HL-60 (cell line): ENCODE data around the gene GMEB2.

ENCODE experiments used
- DNase-seq, 2 experiments: peaks; one replicate each; pipeline ENCODE4 v3.0.0-alpha.2; 2010 to 2020; ENCODE audit warnings: low read depth in 1 of 2, low spot score in 1 of 2
- H3K27ac ChIP-seq: fragments of 250-450 bp; sonication (Bioruptor Pico); replicated peaks from 2 replicates; pipeline ENCODE4 v1.5.1; 2020; ENCODE audit warnings: mild to moderate bottlenecking, moderate library complexity
- H3K27me3 ChIP-seq: fragments of 250-450 bp; sonication (Bioruptor Pico); 2 replicates; pipeline ENCODE4 v1.5.1; 2021; ENCODE audit warnings: mild to moderate bottlenecking, moderate library complexity; ENCODE audit not compliant: insufficient read depth, poor library complexity, severe bottlenecking
- H3K4me3 ChIP-seq: replicated peaks from 2 replicates; pipeline ENCODE4 v1.5.1; 2011; ENCODE audit warnings: mild to moderate bottlenecking, control low read depth, low read length; ENCODE audit not compliant: insufficient read depth
- CTCF ChIP-seq: IDR thresholded peaks from one replicate; pipeline ENCODE4 v1.5.1; 2011; ENCODE audit warnings: low read length, control low read depth, inconsistent platforms; ENCODE audit not compliant: insufficient read depth
- GABPA ChIP-seq: IDR thresholded peaks from 2 replicates; pipeline ENCODE4 v1.6.1; 2012; ENCODE audit warnings: low read depth
- POLR2AphosphoS5 ChIP-seq: IDR thresholded peaks from 2 replicates; pipeline ENCODE4 v1.6.1; 2012; ENCODE audit warnings: low read depth
- SPI1 ChIP-seq: IDR thresholded peaks from 2 replicates; pipeline ENCODE4 v1.6.1; 2012; ENCODE audit warnings: low read depth, mild to moderate bottlenecking, borderline replicate concordance
- TF ChIP-seq, protein P1 (sequence below): IDR thresholded peaks from 2 replicates; pipeline ENCODE4 v1.6.1; 2012; ENCODE audit warnings: low read depth; ENCODE audit not compliant: insufficient replicate concordance

The GMEB2 gene

DNA sequence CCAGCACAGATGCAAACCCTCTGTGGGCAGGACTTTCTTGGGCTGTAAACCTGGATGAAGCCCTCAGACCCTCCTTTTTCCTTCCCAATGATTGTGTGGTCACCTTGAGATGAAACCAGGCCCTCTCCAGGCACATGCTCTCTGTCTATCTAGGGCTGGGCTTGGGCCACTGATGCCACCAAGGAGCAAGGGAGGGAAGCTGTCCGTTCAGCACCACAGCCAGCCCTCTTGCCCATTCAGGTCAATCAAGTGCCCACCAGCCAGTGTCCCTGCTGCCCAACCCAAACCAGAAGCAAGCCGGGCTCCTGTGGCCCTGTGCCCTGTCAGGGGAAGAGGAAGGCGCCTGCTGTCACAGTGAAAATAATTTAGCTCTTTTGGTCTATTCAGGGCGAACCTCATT is 18.3 kb upstream of the GMEB2 start:
- TF ChIP-seq POLR2AphosphoS5 = no peak
- TF ChIP-seq, protein P1, sequence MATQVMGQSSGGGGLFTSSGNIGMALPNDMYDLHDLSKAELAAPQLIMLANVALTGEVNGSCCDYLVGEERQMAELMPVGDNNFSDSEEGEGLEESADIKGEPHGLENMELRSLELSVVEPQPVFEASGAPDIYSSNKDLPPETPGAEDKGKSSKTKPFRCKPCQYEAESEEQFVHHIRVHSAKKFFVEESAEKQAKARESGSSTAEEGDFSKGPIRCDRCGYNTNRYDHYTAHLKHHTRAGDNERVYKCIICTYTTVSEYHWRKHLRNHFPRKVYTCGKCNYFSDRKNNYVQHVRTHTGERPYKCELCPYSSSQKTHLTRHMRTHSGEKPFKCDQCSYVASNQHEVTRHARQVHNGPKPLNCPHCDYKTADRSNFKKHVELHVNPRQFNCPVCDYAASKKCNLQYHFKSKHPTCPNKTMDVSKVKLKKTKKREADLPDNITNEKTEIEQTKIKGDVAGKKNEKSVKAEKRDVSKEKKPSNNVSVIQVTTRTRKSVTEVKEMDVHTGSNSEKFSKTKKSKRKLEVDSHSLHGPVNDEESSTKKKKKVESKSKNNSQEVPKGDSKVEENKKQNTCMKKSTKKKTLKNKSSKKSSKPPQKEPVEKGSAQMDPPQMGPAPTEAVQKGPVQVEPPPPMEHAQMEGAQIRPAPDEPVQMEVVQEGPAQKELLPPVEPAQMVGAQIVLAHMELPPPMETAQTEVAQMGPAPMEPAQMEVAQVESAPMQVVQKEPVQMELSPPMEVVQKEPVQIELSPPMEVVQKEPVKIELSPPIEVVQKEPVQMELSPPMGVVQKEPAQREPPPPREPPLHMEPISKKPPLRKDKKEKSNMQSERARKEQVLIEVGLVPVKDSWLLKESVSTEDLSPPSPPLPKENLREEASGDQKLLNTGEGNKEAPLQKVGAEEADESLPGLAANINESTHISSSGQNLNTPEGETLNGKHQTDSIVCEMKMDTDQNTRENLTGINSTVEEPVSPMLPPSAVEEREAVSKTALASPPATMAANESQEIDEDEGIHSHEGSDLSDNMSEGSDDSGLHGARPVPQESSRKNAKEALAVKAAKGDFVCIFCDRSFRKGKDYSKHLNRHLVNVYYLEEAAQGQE = no peak
- no peak for TF ChIP-seq CTCF
- TF ChIP-seq GABPA = no peak
- TF ChIP-seq SPI1 = no peak
- Histone ChIP-seq H3K4me3 (no peak overlapping the region), H3K27me3 (no peaks in the 10 kb centered on the region), H3K27ac (no peak overlapping the region)
- no peak for DNase-seq

DNA sequence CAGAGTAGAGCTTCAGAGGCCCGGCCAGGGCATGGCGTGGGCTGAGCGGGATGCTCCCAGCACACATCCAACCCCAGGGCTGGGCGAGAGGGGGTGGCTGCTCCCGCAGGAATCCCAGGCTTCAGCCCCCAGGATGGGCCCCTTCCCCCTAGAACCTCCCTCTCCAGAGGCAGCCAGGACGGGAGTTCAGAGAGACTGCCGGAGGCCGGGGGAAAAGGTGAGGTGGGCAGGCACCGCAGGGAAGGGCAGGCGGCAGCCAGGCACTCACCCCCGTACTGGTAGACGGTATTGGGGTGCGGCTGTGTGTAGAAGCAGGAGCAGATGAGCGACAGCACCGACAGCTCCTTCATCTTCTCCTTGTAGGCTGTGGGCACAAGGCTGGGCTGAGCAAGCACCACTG is 17.0 kb upstream of the GMEB2 start:
- TF ChIP-seq GABPA (no peak), SPI1 (no peak)
- Histone ChIP-seq H3K4me3 (no peak overlapping the region), H3K27ac (no peak overlapping the region), H3K27me3 (no peaks in the 10 kb centered on the region)
- DNase-seq = no peak

DNA sequence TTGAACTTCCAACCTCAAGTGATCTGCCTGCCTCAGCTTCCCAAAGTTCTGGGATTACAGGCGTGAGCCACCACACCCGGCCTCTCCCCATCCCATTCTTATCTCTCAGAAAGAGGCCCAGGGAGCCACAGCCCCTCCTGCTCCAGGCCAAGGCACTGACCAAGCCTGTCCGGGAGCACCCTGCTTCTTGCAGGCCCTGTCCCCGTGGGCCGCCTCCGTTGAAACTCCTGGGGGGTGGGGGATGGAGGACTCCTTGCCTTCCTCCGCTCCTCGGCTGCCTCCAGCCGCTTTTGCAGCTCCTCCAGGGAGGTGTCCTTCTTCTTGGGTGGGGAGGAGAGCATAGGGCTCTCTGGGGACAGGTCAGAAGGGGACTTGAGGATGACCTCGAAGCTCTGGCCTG is 16.6 kb upstream of the GMEB2 start:
- H3K27me3 ChIP-seq = no peaks in the 10 kb centered on the region
- no peak for DNase-seq
- H3K4me3 ChIP-seq = no peak overlapping the region
- no peak overlapping the region for H3K27ac ChIP-seq
- no peak for TF ChIP-seq CTCF
- TF ChIP-seq, protein P1 = no peak
- no peak for TF ChIP-seq POLR2AphosphoS5
- TF ChIP-seq SPI1 = no peak
- no peak for TF ChIP-seq GABPA

GRCh38 chr20:63642527-63643247 is 15.8 kb upstream of the GMEB2 start:
- no peak overlapping the region for H3K27ac ChIP-seq
- no peak for DNase-seq
- H3K4me3 ChIP-seq = no peak overlapping the region; the same call in 1 of the 2 replicates
- TF ChIP-seq POLR2AphosphoS5 (no peak), CTCF (no peak), GABPA (no peak), SPI1 (no peak)
- TF ChIP-seq, protein P1 = no peak
- no peaks in the 10 kb centered on the region for H3K27me3 ChIP-seq
